Uterus (tissue), 4 donors: ENCODE results near the gene CRB1. TPM values are rescaled to one million over a fixed set of nuclear protein-coding genes. Genes with fewer than 3 reads are reported as not detected.
"Not testable (repeated sequence)": the region's sequence is repeated elsewhere in the genome, so short reads cannot be mapped to it uniquely, and the experiment has no call there.

Source experiments
- DNase-seq, 2 donors: peaks; one replicate each; pipeline ENCODE4 v3.0.0-alpha.2; 2019 to 2020
- H3K27ac ChIP-seq, 2 donors: fragments of 200-600 bp; sonication (generic); 1 replicate in 1 of 2; 2 replicates in 1 of 2; pipeline ENCODE4 v1.5.1; 2016 to 2018
- H3K27me3 ChIP-seq, 2 donors: fragments of 200-600 bp; sonication (generic); one replicate each; pipeline ENCODE4 v1.5.1; 2018 to 2019; ENCODE audit warnings: control low read depth in 1 of 2
- H3K36me3 ChIP-seq, 2 donors: fragments of 200-600 bp; sonication (generic); one replicate each; pipeline ENCODE4 v1.5.1; 2019; ENCODE audit warnings: control low read depth in 1 of 2
- H3K4me1 ChIP-seq, 2 donors: fragments of 200-600 bp; sonication (generic); one replicate each; pipeline ENCODE4 v1.5.1; 2018 to 2019; ENCODE audit warnings: control low read depth in 1 of 2
- H3K4me3 ChIP-seq, 2 donors: fragments of 200-600 bp; sonication (generic); 1 replicate in 1 of 2; 2 replicates in 1 of 2; pipeline ENCODE4 v1.5.1; 2018 to 2019; ENCODE audit warnings: mild to moderate bottlenecking in 1 of 2
- H3K9me3 ChIP-seq, 2 donors: fragments of 200-600 bp; sonication (generic); one replicate each; pipeline ENCODE4 v1.5.1; 2019; ENCODE audit warnings: control low read depth in 1 of 2
- POLR2A ChIP-seq, 2 donors: fragments of 450-650 bp; IDR thresholded peaks; one replicate each; pipeline ENCODE4 v1.6.1; 2016; ENCODE audit warnings: antibody characterized with exemption in 2 of 2, mild to moderate bottlenecking in 1 of 2, moderate library complexity in 1 of 2
- intact Hi-C: fragments of 100-400 bp; cut with DNase I; formaldehyde crosslinking; loops from one replicate; pipeline ENCODE4 v1.15.1; 2023; ENCODE audit warnings: low total_unique reads
- total RNA-seq, 4 donors: library from RNA; depleted of rRNA in 3 of 4; stranded (reverse); fragments of >200 nt in 3 of 4; gene quantifications; one replicate each; pipeline versions ENCODE4 v1.1.0 to v1.2.4, GENCODE V29; 2014 to 2023
- TF ChIP-seq, protein P1 (sequence below), 4 experiments: fragments of 200-600 bp in 2 of 4; fragments of 450-650 bp in 2 of 4; sonication (generic) in 2 of 4; IDR thresholded peaks; one replicate each; pipeline ENCODE4 v1.5.1; 2016 to 2019; ENCODE audit warnings: antibody characterized with exemption in 4 of 4, mild to moderate bottlenecking in 2 of 4, moderate library complexity in 1 of 4
- donor health status: DM: yes; HTN: yes; CAD: no.

CRB1 gene
- total RNA-seq, 4 donors from 2014 or later = 0.55 to 1.0 TPM; not detected in 2

- Histone ChIP-seq H3K27me3 (no peaks in the 10 kb centered on the region), H3K27ac (no peak overlapping the region), H3K4me1 (no peaks in the 10 kb centered on the region), H3K4me3 (no peak overlapping the region), H3K9me3 (no peaks in the 10 kb centered on the region), H3K36me3 (no peaks in the 10 kb centered on the region)
- TF ChIP-seq, protein P1, sequence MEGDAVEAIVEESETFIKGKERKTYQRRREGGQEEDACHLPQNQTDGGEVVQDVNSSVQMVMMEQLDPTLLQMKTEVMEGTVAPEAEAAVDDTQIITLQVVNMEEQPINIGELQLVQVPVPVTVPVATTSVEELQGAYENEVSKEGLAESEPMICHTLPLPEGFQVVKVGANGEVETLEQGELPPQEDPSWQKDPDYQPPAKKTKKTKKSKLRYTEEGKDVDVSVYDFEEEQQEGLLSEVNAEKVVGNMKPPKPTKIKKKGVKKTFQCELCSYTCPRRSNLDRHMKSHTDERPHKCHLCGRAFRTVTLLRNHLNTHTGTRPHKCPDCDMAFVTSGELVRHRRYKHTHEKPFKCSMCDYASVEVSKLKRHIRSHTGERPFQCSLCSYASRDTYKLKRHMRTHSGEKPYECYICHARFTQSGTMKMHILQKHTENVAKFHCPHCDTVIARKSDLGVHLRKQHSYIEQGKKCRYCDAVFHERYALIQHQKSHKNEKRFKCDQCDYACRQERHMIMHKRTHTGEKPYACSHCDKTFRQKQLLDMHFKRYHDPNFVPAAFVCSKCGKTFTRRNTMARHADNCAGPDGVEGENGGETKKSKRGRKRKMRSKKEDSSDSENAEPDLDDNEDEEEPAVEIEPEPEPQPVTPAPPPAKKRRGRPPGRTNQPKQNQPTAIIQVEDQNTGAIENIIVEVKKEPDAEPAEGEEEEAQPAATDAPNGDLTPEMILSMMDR (IDR thresholded peaks at IDR 0.05) = no peak
- TF ChIP-seq POLR2A (IDR thresholded peaks at IDR 0.05) = no peak
- no peak for DNase-seq
- intact Hi-C loops = no loop called here
Measured at GRCh38 chr1:197400522-197400902, 132.5 kb downstream of the CRB1 start.

GRCh38 chr1:197402189-197402588 lies 134.1 kb downstream of the CRB1 start:
- no peak overlapping the region for H3K27ac ChIP-seq
- TF ChIP-seq, protein P1 (IDR thresholded peaks at IDR 0.05) = no peak
- no peak for TF ChIP-seq POLR2A (IDR thresholded peaks at IDR 0.05)
- no peaks in the 10 kb centered on the region for H3K9me3 ChIP-seq
- intact Hi-C loops = no loop called here
- H3K4me3 ChIP-seq = no peak overlapping the region
- no peak for DNase-seq
- H3K27me3 ChIP-seq = no peaks in the 10 kb centered on the region
- H3K36me3 ChIP-seq = no peaks in the 10 kb centered on the region
- no peaks in the 10 kb centered on the region for H3K4me1 ChIP-seq

GRCh38 chr1:197404774-197405173 lies 136.7 kb downstream of the CRB1 start:
- H3K27ac ChIP-seq, H3K4me1 ChIP-seq, intact Hi-C loops, H3K36me3 ChIP-seq, H3K4me3 ChIP-seq, DNase-seq, H3K9me3 ChIP-seq, H3K27me3 ChIP-seq: not testable (repeated sequence)

- DNase-seq, H3K36me3 ChIP-seq, H3K4me3 ChIP-seq, H3K9me3 ChIP-seq, intact Hi-C loops, H3K27me3 ChIP-seq, H3K4me1 ChIP-seq, H3K27ac ChIP-seq: not testable (repeated sequence)
Measured at GRCh38 chr1:197405614-197406013, 137.6 kb downstream of the CRB1 start.

DNA sequence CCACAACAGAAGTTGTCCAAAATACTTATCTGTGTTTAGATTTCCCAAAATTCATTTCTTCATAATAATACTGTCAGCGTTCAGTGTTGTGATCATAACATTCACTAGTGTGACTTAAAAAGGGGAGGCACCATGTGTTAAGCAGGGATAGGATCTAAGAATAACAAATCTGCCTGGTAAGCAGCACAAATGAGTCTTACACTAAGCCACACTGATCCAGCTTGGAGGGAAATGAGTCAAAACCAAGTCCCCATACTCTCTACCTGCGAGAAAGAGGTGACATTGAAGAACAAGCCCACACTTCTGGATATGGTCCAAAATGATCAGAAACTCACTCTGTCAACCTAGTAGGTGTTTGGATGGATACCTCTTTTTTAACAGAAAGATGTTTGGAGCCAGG lies 145.5 kb downstream of the CRB1 start:
- Histone ChIP-seq H3K4me3 (no peak overlapping the region), H3K9me3 (no peaks in the 10 kb centered on the region), H3K4me1 (no peaks in the 10 kb centered on the region), H3K27ac (no peak overlapping the region), H3K36me3 (no peaks in the 10 kb centered on the region), H3K27me3 (no peaks in the 10 kb centered on the region)
- intact Hi-C loops = no loop called here
- DNase-seq = no peak
- TF ChIP-seq, protein P1 (IDR thresholded peaks at IDR 0.05) = no peak
- no peak for TF ChIP-seq POLR2A (IDR thresholded peaks at IDR 0.05)

GRCh38 chr1:197415221-197415620 lies 147.2 kb downstream of the CRB1 start:
- no peak for DNase-seq
- Histone ChIP-seq H3K4me3 (no peak overlapping the region), H3K9me3 (no peaks in the 10 kb centered on the region), H3K27me3 (no peaks in the 10 kb centered on the region), H3K27ac (no peak overlapping the region), H3K36me3 (no peaks in the 10 kb centered on the region), H3K4me1 (no peaks in the 10 kb centered on the region)
- TF ChIP-seq, protein P1 (IDR thresholded peaks at IDR 0.05) = no peak
- no peak for TF ChIP-seq POLR2A (IDR thresholded peaks at IDR 0.05)
- intact Hi-C loops = no loop called here
